Renal cortical epithelial cell (primary cell): Measurements from ENCODE around the gene LINC00305. TPM values are rescaled to one million over a fixed set of nuclear protein-coding genes. Genes with fewer than 3 reads are reported as not detected.

Experiments
- DNase-seq: peaks from one replicate; pipeline ENCODE4 v3.0.0-alpha.2; 2011; ENCODE audit warnings: low read depth
- total RNA-seq: library from RNA; depleted of rRNA; stranded (reverse); fragments of >200 nt; gene quantifications from 2 replicates; pipeline ENCODE4 v1.2.3, GENCODE V29; 2014

LINC00305 gene
- total RNA-seq, 1 donor from 2014 or later, result not detected

- DNase-seq, result peak; percentile 7
Observed at GRCh38 chr18:64115881-64116280, 33.0 kb downstream of the LINC00305 start.

DNA sequence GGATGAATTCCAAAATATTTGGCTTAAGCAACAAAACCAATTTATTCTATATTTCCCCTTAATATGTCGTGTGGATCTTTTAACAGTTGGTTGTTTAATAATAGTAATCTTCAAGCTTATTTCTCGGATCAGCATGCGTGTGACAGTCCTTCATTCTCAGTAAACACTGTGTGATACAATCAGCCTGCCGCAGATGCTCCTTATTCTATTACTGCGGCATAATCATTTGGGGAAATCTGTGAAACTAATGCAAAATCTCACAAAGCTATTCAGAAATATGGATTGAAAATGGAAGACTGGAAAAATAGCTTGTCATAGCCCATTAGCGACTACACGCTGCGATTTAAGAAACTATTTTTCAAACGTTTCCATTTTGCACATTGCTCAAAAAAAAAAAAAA lies 36.9 kb downstream of the LINC00305 start:
- DNase-seq, result no peak

GRCh38 chr18:64110692-64111480 lies 38.0 kb downstream of the LINC00305 start:
- peak; percentile 36 for DNase-seq

- DNase-seq, result no peak
Observed at GRCh38 chr18:64103986-64104385, 44.9 kb downstream of the LINC00305 start.

DNA sequence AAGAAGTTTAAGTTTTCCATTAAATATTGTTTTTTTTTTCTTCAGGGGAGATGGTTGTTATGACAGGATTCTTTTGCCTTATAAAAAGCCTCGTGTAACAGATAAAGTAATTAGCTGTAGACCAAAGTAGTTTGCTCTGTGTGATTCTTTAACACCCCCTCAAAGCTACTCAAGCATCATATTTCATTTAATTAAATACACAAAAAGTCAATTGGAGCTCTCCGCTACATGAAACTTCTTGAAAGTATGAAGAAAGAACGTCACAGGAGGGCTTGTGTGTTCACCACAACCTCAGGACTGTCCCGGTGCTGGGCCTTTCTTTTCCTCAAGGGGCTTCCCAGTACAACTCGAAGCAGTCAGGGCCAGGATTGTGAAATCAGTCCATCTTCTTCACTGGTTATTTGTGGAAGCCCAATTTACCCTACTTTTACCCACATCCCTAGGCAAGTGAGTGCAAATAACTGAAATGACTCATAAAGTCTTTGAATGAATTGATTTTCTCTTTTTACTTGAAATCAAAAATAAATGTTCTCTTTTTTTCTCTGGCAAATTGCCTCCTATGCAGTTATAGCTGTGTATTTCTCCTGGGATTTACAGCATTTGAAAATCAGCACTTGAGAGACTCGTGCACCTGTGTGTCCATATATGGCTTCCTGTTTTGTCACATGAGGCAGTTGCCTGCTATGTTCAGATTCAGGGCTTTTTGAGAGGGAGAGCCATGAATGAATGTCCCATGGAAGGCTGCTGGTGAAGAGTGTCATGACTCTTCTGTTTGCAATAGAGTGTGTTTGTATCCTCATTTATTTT lies 48.6 kb downstream of the LINC00305 start:
- DNase-seq, result peak; percentile 35

DNA sequence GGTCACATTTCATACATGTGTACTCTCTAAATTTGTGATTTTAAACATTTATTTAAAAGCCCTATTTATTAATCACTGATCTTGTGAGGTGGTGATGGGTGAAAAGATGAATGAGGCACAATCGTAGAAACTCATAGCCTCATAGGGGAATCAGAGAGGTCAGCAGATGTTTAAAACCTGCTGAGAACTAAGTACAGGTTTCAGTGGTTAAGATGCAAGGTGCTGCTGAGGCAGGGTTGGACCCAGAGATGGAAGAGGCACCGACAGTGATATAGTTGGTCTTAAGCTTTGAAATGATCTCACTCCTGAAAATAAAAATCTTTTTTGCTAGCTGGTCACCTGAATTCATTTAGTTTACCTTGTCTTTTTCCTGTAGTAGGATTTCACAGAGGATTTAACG lies 49.6 kb downstream of the LINC00305 start:
- no peak for DNase-seq

DNA sequence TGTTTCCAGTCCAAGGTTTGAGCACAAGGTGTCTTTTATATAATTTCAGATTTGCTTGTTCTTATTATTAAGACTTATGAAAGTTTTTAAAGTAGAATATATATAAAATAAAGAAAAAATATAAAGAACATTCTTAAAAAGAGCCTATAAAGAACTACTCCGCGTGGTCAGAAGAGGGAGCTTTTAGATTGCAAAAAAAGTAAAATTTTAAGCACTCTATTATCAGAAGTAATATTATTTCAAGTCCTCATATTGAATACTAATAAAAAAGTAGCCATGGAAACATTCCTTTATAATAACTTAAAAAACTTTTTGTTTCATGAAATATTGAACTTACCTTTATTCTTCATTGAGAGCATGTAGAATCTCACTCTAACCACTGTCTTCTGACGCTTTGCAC lies 51.4 kb downstream of the LINC00305 start:
- no peak for DNase-seq

GRCh38 chr18:64095056-64095455 lies 53.8 kb downstream of the LINC00305 start:
- DNase-seq, result no peak

- no peak for DNase-seq
Observed at GRCh38 chr18:64094210-64094609, 54.7 kb downstream of the LINC00305 start.

GRCh38 chr18:64091526-64091925 lies 57.4 kb downstream of the LINC00305 start:
- DNase-seq, result no peak

DNA sequence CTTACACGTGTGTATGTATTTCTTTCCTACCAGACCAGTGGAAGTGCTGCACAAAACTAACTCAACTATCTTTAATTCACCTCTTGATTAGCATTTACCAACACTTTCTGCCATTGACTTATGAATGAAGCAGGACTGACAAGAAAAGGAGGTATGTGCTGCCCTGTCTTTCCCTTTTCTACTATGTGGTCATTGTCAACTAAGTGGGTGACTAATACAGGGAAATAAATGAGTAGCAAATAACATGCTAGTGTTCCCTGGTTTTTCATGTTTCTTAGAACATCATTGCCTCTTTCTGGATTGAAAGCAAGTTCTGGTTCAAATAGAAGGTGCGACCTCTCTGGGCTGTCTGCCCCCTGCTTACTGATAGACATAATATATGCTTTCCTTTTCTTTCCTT lies 58.0 kb downstream of the LINC00305 start:
- peak; percentile 1 for DNase-seq

DNA sequence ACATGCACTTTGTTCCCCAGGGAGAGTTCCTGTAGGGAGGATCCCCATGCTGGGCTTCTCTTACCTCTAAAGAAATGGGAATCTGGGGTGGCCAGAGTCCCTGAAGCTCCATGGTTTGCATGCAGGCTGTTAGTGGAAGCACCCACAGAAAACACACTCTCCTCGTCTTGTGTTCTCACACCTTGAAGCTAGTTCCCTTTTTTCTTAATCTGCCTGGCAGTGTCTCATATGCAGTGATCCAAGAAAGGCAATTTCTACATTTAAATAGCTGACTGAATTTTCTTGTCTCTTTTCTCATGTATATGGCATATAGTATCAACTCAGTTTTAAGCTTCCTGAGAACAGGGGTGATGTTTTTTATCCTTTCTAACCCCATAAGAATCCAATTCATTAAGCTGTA lies 65.0 kb downstream of the LINC00305 start:
- DNase-seq, result no peak

DNA sequence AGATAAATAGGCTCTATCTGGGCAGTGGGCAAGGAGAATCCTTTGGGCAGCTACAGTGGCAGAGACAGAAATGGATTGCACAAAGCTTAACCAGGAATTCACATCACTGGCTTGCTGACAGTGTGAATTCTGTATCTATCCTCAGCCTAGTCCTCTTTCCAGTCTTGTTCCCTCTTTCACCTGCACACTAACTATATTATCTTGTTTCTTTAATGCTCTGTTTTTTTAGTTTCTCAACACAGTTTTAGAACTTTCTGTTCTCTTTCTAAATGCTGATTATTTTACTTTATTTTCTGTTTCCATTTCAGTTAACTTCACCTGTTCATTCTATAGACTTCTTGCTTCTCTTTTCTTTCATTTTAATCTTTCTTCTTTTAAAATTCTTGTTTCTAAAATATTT lies 66.4 kb downstream of the LINC00305 start:
- no peak for DNase-seq

DNA sequence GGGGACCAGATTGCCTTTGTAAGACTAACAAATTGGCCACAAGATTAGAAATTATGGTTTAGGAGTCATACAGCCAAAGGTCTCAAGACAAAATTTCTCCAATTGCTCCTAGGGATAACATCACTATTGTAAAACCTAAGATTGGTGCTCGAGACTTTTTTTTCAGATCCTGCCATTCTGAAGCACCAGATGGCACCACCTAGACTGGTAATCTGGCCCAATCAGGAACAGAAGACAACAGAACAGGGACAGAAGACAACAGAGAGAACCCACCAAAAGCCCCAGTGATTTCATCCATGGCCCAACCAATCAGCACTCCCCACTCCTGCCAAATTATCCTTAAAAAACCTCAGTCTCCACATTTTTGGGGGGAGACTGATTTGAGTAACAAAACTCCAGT lies 66.8 kb downstream of the LINC00305 start:
- DNase-seq, result no peak

DNA sequence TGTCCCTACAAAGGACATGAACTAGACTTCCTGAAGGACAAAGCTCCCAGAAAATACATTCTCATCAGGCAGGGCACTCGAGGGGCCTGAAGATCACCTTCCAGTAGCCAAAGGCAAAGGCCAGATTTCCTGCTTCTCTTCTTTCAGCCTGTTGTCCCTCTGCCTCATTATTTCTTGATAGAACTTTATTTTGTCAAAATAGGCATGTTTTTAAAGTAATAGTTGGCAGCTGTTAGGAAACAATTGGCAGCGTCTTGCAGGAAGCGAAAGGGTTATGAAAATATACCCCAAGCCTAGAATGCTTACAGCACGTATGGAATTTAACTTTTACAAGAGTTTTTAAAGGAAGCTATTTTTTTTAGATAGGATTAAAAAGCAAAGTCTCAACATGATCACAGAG lies 74.9 kb downstream of the LINC00305 start:
- no peak for DNase-seq

- no peak for DNase-seq
Observed at GRCh38 chr18:64055019-64055418, 93.9 kb downstream of the LINC00305 start.

GRCh38 chr18:64053246-64053645 lies 95.6 kb downstream of the LINC00305 start:
- no peak for DNase-seq

- DNase-seq, result no peak
Observed at GRCh38 chr18:64052772-64053171, 96.1 kb downstream of the LINC00305 start.

DNA sequence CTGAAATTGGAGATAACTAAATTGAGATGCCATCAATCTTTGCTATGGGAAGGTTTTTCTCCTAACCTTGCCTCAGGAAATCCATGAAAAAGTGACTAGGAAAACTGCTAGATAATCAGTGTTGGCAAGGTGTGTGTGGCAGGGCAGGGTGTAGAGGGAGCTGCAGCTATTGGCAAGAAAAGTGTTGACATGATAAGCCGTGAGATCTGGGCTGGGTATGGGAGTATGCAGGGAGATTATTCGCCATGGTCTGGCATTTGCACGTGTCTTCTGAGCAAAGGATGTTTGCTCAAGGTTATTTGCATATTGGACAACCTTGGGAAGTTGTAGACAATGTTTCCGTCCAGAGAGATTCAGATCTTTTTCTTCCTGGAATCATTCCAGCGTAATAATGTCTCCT lies 104.3 kb downstream of the LINC00305 start:
- no peak for DNase-seq

- no peak for DNase-seq
Observed at GRCh38 chr18:64042728-64043358, 106.0 kb downstream of the LINC00305 start.

GRCh38 chr18:64037812-64038414 lies 111.0 kb downstream of the LINC00305 start:
- peak; percentile 44 for DNase-seq

GRCh38 chr18:64032312-64032711 lies 116.6 kb downstream of the LINC00305 start:
- DNase-seq, result no peak
